DND-41 (cell line): Measurements from ENCODE around the gene GTF2F1.
"Not testable (repeated sequence)": the region's sequence is repeated elsewhere in the genome, so short reads cannot be mapped to it uniquely, and the experiment has no call there.

ENCODE experiments used
- EZH2 ChIP-seq: IDR thresholded peaks from 3 replicates; pipeline ENCODE4 v1.6.1; 2012; ENCODE audit warnings: borderline replicate concordance, low read depth, mild to moderate bottlenecking, moderate library complexity, low read length, inconsistent platforms; ENCODE audit not compliant: severe bottlenecking
- TF ChIP-seq, protein P1 (sequence below): IDR thresholded peaks from 2 replicates; pipeline ENCODE4 v1.5.1; 2012; ENCODE audit warnings: borderline replicate concordance, low read length, moderate library complexity, mild to moderate bottlenecking; ENCODE audit not compliant: poor library complexity, severe bottlenecking; ENCODE audit errors: extremely low read depth

DNA sequence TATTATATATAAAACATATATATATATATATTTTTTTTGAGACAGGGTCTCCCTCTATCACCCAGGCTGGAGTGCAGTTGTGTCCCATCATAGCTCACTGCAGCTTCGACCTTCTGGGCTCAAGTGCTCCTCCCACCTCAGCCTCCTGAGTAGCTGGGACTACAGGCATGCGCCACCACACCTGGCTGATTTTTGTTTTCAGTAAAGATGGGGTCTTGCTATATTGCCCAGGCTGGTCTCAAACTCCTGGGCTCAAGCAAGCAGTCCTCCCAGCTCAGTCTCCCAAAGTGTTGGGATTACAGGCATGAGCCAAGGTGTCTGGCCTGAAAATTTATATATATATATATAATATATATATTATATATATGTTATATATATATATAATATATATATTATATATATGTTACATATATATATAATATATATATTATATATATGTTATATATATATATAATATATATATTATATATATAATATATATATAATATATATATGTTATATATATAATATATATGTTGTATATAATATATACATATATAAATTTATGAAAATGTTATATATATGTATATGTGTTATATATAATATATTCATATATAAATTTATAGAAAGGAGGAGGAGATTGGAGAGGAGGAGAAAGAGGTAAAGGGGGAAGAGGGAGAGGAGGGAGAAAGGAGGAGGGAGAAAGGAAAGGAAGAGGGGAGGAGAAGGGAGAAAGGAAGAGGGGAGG, 35.9 kb upstream of the GTF2F1 start:
- TF ChIP-seq, protein P1, sequence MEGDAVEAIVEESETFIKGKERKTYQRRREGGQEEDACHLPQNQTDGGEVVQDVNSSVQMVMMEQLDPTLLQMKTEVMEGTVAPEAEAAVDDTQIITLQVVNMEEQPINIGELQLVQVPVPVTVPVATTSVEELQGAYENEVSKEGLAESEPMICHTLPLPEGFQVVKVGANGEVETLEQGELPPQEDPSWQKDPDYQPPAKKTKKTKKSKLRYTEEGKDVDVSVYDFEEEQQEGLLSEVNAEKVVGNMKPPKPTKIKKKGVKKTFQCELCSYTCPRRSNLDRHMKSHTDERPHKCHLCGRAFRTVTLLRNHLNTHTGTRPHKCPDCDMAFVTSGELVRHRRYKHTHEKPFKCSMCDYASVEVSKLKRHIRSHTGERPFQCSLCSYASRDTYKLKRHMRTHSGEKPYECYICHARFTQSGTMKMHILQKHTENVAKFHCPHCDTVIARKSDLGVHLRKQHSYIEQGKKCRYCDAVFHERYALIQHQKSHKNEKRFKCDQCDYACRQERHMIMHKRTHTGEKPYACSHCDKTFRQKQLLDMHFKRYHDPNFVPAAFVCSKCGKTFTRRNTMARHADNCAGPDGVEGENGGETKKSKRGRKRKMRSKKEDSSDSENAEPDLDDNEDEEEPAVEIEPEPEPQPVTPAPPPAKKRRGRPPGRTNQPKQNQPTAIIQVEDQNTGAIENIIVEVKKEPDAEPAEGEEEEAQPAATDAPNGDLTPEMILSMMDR = not testable (repeated sequence)
- not testable (repeated sequence) for TF ChIP-seq EZH2
